KMS-11 (cell line): ENCODE measurements around the gene CD6.

Experiments
- H2AFZ ChIP-seq: fragments of 200-600 bp; sonication (generic); 2 replicates; pipeline ENCODE4 v1.6.1; 2016; ENCODE audit warnings: antibody characterized with exemption, mixed run types, low read depth
- H3K27ac ChIP-seq: fragments of 200-600 bp; sonication (generic); 2 replicates; pipeline ENCODE4 v1.6.1; 2016; ENCODE audit warnings: mild to moderate bottlenecking, mixed run types
- H3K27me3 ChIP-seq: fragments of 200-600 bp; sonication (generic); 2 replicates; pipeline ENCODE4 v1.6.1; 2017; ENCODE audit warnings: mild to moderate bottlenecking, low read depth, mixed run types, moderate library complexity; ENCODE audit not compliant: insufficient read depth
- H3K36me3 ChIP-seq: fragments of 200-600 bp; sonication (generic); 2 replicates; pipeline ENCODE4 v1.6.1; 2017; ENCODE audit warnings: mild to moderate bottlenecking, mixed run types; ENCODE audit not compliant: insufficient read depth
- H3K4me1 ChIP-seq: fragments of 200-600 bp; sonication (generic); 2 replicates; pipeline ENCODE4 v1.6.1; 2016; ENCODE audit warnings: mild to moderate bottlenecking, low read depth, mixed run types; ENCODE audit not compliant: poor library complexity, severe bottlenecking
- H3K4me2 ChIP-seq: fragments of 200-600 bp; sonication (generic); 2 replicates; pipeline ENCODE4 v1.7.0; 2016; ENCODE audit warnings: mild to moderate bottlenecking, mixed run types
- H3K4me3 ChIP-seq: fragments of 200-600 bp; sonication (generic); IDR thresholded peaks from 2 replicates; pipeline ENCODE4 v1.6.1; 2017; ENCODE audit warnings: low read depth, low read length, mixed read lengths; ENCODE audit not compliant: insufficient read depth
- H3K79me2 ChIP-seq: fragments of 200-600 bp; sonication (generic); 2 replicates; pipeline ENCODE4 v1.6.1; 2016; ENCODE audit warnings: low read depth, mixed run types; ENCODE audit not compliant: insufficient read depth
- H3K9ac ChIP-seq: fragments of 200-600 bp; sonication (generic); 2 replicates; pipeline ENCODE4 v1.6.1; 2016; ENCODE audit warnings: mild to moderate bottlenecking, mixed run types
- H4K20me1 ChIP-seq: fragments of 200-600 bp; sonication (generic); 2 replicates; pipeline ENCODE4 v1.6.1; 2016; ENCODE audit warnings: mild to moderate bottlenecking, mixed run types; ENCODE audit not compliant: insufficient read depth
- CTCF ChIP-seq: fragments of 200-600 bp; sonication (generic); conservative IDR thresholded peaks from 2 replicates; pipeline ENCODE4 v1.6.1; 2017; ENCODE audit warnings: low read depth, mild to moderate bottlenecking, antibody characterized with exemption, low read length, moderate library complexity, mixed read lengths

The CD6 gene

GRCh38 chr11:61018059-61018458 lies 46.6 kb downstream of the CD6 start:
- H3K27ac ChIP-seq: no peak overlapping the region
- H3K9ac ChIP-seq: no peak overlapping the region
- no peak overlapping the region for H3K4me2 ChIP-seq
- H3K27me3 ChIP-seq: no peaks in the 10 kb centered on the region; the same call in 1 of the 2 replicates
- H2AFZ ChIP-seq: no peak overlapping the region
- no peaks in the 10 kb centered on the region for H4K20me1 ChIP-seq
- TF ChIP-seq CTCF: no peak
- no peaks in the 10 kb centered on the region for H3K4me1 ChIP-seq
- no peaks in the 10 kb centered on the region for H3K79me2 ChIP-seq
- H3K36me3 ChIP-seq: no peaks in the 10 kb centered on the region
- no peak overlapping the region for H3K4me3 ChIP-seq

GRCh38 chr11:61019037-61019831 lies 47.8 kb downstream of the CD6 start:
- Histone ChIP-seq H3K4me3 (no peak overlapping the region), H3K4me1 (no peaks in the 10 kb centered on the region), H3K4me2 (no peak overlapping the region), H3K36me3 (no peaks in the 10 kb centered on the region), H3K27me3 (no peaks in the 10 kb centered on the region; the same call in 1 of the 2 replicates), H2AFZ (no peak overlapping the region), H3K9ac (no peak overlapping the region), H4K20me1 (no peaks in the 10 kb centered on the region), H3K79me2 (no peaks in the 10 kb centered on the region), H3K27ac (no peak overlapping the region)
- TF ChIP-seq CTCF: no peak

DNA sequence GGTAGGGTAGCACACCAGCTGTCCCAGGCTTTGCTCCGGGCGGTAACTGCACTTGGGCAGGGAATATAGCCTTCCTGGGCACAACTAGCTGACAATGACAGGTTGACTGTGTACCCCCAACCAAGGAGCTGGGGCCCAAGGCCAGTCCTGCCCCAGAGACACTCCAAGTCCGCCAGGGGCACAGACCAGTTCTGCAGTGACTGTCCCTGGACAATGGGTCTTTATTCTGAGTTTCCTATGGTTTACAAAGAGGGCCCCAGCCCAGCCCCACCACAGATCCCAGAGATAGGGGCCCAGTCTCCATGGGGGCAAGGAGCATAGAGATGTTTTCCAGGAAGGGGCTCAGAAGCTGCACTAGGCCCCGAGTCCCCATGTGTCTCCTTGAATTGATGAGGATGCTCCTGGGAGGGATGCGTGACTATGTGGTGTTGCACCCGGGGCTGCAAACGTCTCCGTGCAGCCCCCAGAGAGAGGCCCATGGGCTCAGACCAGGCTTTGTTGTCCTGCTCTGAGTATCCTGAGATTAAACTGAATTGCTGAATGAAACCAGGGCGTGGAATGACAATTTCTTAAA lies 48.4 kb downstream of the CD6 start:
- Histone ChIP-seq H4K20me1 (no peaks in the 10 kb centered on the region), H3K27me3 (no peaks in the 10 kb centered on the region), H3K36me3 (no peaks in the 10 kb centered on the region), H2AFZ (no peak overlapping the region), H3K79me2 (no peaks in the 10 kb centered on the region), H3K4me2 (no peak overlapping the region), H3K4me3 (no peak overlapping the region), H3K4me1 (no peaks in the 10 kb centered on the region), H3K9ac (no peak overlapping the region), H3K27ac (no peak overlapping the region)
- TF ChIP-seq CTCF: no peak

DNA sequence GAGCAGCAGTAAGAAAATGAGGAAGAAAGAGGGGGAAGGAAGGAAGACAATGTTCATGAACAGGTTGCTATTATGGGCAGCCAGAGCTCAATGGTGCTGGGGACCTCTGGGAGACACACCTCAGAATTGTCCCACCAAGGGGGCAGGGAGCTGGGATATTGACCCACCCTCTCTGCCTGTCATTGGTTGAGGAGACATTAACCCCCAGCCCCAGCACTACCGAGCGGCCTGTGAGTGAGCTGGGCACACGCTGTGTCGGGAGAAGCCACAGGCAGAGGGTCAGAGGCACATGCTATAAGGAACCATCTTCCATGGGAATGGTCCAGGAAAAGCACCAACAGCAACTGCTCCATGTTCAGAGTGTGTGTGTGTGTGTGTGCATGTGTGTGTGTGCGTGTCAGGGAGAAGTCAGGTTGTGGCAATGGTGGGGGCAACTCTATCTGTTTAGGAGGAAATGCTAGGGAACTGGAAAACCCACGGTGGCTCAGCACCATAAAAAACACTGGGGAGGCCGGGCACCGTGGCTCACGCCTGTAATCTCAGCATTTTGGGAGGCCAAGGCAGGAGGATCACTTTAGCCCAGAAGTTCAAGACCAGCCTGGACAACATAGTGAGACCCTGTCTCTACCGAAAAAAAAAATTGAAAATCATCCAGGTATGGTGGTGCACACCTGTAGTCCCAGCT lies 49.2 kb downstream of the CD6 start:
- Histone ChIP-seq H3K4me2 (no peak overlapping the region), H3K9ac (no peak overlapping the region), H3K27ac (no peak overlapping the region), H2AFZ (no peak overlapping the region), H3K36me3 (no peaks in the 10 kb centered on the region), H3K79me2 (no peaks in the 10 kb centered on the region), H3K4me1 (no peaks in the 10 kb centered on the region), H3K4me3 (no peak overlapping the region), H3K27me3 (no peaks in the 10 kb centered on the region), H4K20me1 (no peaks in the 10 kb centered on the region)
- no peak for TF ChIP-seq CTCF
